Stimulated activated CD8-positive, alpha-beta memory T cell treated with anti-CD3 and anti-CD28 coated beads, Interleukin-7, amount 100 ng/mL, for 1 hour (primary cell): Measurements from ENCODE around the gene CERS3.

ENCODE experiments used
- DNase-seq, 2 donors: peaks; one replicate each; pipeline ENCODE4 v3.0.0-alpha.2; 2020; ENCODE audit warnings: low read depth in 2 of 2

Gene CERS3

GRCh38 chr15:100383302-100384107 lies 145.2 kb downstream of the CERS3 start:
- no peak for DNase-seq

GRCh38 chr15:100373942-100374341 lies 154.8 kb downstream of the CERS3 start:
- no peak for DNase-seq

- no peak for DNase-seq
Observed at GRCh38 chr15:100373120-100373896, 155.4 kb downstream of the CERS3 start.

- DNase-seq = no peak
Observed at GRCh38 chr15:100372739-100373119, 156.0 kb downstream of the CERS3 start.

- no peak for DNase-seq
Observed at GRCh38 chr15:100355342-100355741, 173.4 kb downstream of the CERS3 start.

- DNase-seq = no peak
Observed at GRCh38 chr15:100353449-100353848, 175.3 kb downstream of the CERS3 start.

- DNase-seq = no peak
Observed at GRCh38 chr15:100350434-100351226, 178.1 kb downstream of the CERS3 start.
